Keratinocyte (primary cell): ENCODE measurements around the gene ASIC2. TPM values are rescaled to one million over a fixed set of nuclear protein-coding genes. Genes with fewer than 3 reads are reported as not detected.

Experiments used
- DNase-seq: peaks from one replicate; pipeline ENCODE4 v3.0.0-alpha.2; 2011; ENCODE audit warnings: low read depth, missing footprints, low spot score
- FAIRE-seq: peaks from 2 replicates; lab custom pipeline; 2011; peaks lifted over from hg19 to GRCh38; lab: Jason Lieb, UNC
- H2AFZ ChIP-seq: 2 replicates; pipeline ENCODE4 v1.6.0; 2012; ENCODE audit warnings: low read length, control low read depth, inconsistent platforms; ENCODE audit not compliant: control insufficient read depth
- H3K27ac ChIP-seq: 2 replicates; pipeline ENCODE4 v1.5.1; 2011; ENCODE audit warnings: low read length; ENCODE audit not compliant: control insufficient read depth, insufficient read depth
- H3K27me3 ChIP-seq: 3 replicates; pipeline ENCODE4 v1.6.0; 2011; ENCODE audit warnings: low read length; ENCODE audit not compliant: control insufficient read depth, insufficient read depth; ENCODE audit errors: extremely low read depth
- H3K36me3 ChIP-seq, 2 experiments: 2 replicates in 1 of 2; 3 replicates in 1 of 2; pipeline ENCODE4 v1.5.1; 2011; ENCODE audit warnings: low read length in 2 of 2, mild to moderate bottlenecking in 1 of 2; ENCODE audit not compliant: control insufficient read depth in 2 of 2, insufficient read depth in 2 of 2; ENCODE audit errors: extremely low read depth in 1 of 2
- H3K4me1 ChIP-seq: 3 replicates; pipeline ENCODE4 v1.5.1; 2011; ENCODE audit warnings: low read length; ENCODE audit not compliant: control insufficient read depth, insufficient read depth; ENCODE audit errors: extremely low read depth
- H3K4me2 ChIP-seq: 3 replicates; pipeline ENCODE4 v1.6.0; 2011; ENCODE audit warnings: low read depth, low read length; ENCODE audit not compliant: control insufficient read depth, insufficient read depth; ENCODE audit errors: extremely low read depth
- H3K4me3 ChIP-seq, 3 experiments: fragments of 200-600 bp in 1 of 3; sonication (generic) in 1 of 3; 2 replicates in 2 of 3; 3 replicates in 1 of 3; pipeline ENCODE4 v1.5.1; 2011 to 2016; ENCODE audit warnings: low read length in 3 of 3, mild to moderate bottlenecking in 3 of 3, control low read depth in 2 of 3, inconsistent platforms in 1 of 3, low read depth in 1 of 3, mixed read lengths in 1 of 3, mixed run types in 1 of 3, moderate library complexity in 1 of 3; ENCODE audit not compliant: control insufficient read depth in 2 of 3, insufficient read depth in 2 of 3; ENCODE audit errors: extremely low read depth in 1 of 3
- H3K79me2 ChIP-seq: 2 replicates; pipeline ENCODE4 v1.6.0; 2012; ENCODE audit warnings: low read length; ENCODE audit not compliant: control insufficient read depth, insufficient read depth
- H3K9ac ChIP-seq: 3 replicates; pipeline ENCODE4 v1.6.0; 2011; ENCODE audit warnings: low read length; ENCODE audit not compliant: control insufficient read depth, insufficient read depth; ENCODE audit errors: extremely low read depth
- H3K9me1 ChIP-seq: 3 replicates; pipeline ENCODE4 v1.6.0; 2011; ENCODE audit warnings: low read length; ENCODE audit not compliant: control insufficient read depth, insufficient read depth; ENCODE audit errors: extremely low read depth
- H3K9me3 ChIP-seq: 2 replicates; pipeline ENCODE4 v1.5.1; 2012; ENCODE audit warnings: low read depth, low read length; ENCODE audit not compliant: control insufficient read depth
- H4K20me1 ChIP-seq: 3 replicates; pipeline ENCODE4 v1.6.0; 2011; ENCODE audit warnings: low read length; ENCODE audit not compliant: control insufficient read depth, insufficient read depth; ENCODE audit errors: extremely low read depth
- EZH2 ChIP-seq: IDR thresholded peaks from one replicate; pipeline ENCODE4 v1.6.1; 2012; ENCODE audit warnings: inconsistent platforms, mild to moderate bottlenecking, low read length, moderate library complexity
- dilution Hi-C: fragments of 300-500 bp; cut with MboI; formaldehyde crosslinking; loops from one replicate; pipeline ENCODE4 v1.7.0; 2020; ENCODE audit warnings: low sequenced_read_pairs; ENCODE audit not compliant: extremely low pct_ligation_motif_present
- polyA plus RNA-seq, 5 experiments: library from polyadenylated mRNA; depleted of rRNA in 3 of 5; stranded (reverse) in 3 of 5; stranded (forward) in 1 of 5; unstranded in 1 of 5; fragments of >200 nt; gene quantifications; 1 replicate in 1 of 5; 2 replicates in 3 of 5; 3 replicates in 1 of 5; pipeline versions ENCODE4 v1.2.1 to v1.2.3, GENCODE V29; 2011 to 2012; ENCODE audit warnings: missing spikeins in 2 of 5, low read depth in 1 of 5, low replicate concordance in 1 of 5
- TF ChIP-seq, protein P1 (sequence below), 3 experiments: IDR thresholded peaks in 1 of 3; conservative IDR thresholded peaks in 1 of 3; optimal IDR thresholded peaks in 1 of 3; 2 replicates in 2 of 3; 3 replicates in 1 of 3; pipeline versions ENCODE3 to v1.5.1; 2011; ENCODE audit warnings: low read length in 3 of 3, mild to moderate bottlenecking in 3 of 3, moderate library complexity in 2 of 3, control low read depth in 1 of 3, inconsistent platforms in 1 of 3; ENCODE audit not compliant: insufficient read depth in 2 of 3; ENCODE audit errors: extremely low read depth in 1 of 3

The ASIC2 gene
- polyA plus RNA-seq, 1 donor (not counting 4 experiments of a cell fraction or from before 2014, with no cell fraction given) = not detected

- no peak overlapping the region for H3K27ac ChIP-seq
- H3K27me3 ChIP-seq = no peaks in the 10 kb centered on the region
- no peak overlapping the region for H3K4me2 ChIP-seq
- no peak overlapping the region for H3K4me3 ChIP-seq
- no peaks in the 10 kb centered on the region for H3K4me1 ChIP-seq
- no peaks in the 10 kb centered on the region for H3K9me1 ChIP-seq
- DNase-seq (no peak), FAIRE-seq (no peak)
- no peaks in the 10 kb centered on the region for H4K20me1 ChIP-seq
- no peaks in the 10 kb centered on the region for H3K36me3 ChIP-seq
- H2AFZ ChIP-seq = no peak overlapping the region
- H3K9ac ChIP-seq = no peak overlapping the region
- H3K79me2 ChIP-seq = no peaks in the 10 kb centered on the region
- TF ChIP-seq, protein P1, sequence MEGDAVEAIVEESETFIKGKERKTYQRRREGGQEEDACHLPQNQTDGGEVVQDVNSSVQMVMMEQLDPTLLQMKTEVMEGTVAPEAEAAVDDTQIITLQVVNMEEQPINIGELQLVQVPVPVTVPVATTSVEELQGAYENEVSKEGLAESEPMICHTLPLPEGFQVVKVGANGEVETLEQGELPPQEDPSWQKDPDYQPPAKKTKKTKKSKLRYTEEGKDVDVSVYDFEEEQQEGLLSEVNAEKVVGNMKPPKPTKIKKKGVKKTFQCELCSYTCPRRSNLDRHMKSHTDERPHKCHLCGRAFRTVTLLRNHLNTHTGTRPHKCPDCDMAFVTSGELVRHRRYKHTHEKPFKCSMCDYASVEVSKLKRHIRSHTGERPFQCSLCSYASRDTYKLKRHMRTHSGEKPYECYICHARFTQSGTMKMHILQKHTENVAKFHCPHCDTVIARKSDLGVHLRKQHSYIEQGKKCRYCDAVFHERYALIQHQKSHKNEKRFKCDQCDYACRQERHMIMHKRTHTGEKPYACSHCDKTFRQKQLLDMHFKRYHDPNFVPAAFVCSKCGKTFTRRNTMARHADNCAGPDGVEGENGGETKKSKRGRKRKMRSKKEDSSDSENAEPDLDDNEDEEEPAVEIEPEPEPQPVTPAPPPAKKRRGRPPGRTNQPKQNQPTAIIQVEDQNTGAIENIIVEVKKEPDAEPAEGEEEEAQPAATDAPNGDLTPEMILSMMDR (optimal IDR thresholded peaks at IDR 0.05 in 1 of 3, IDR thresholded peaks at IDR 0.05 in 1 of 3, conservative IDR thresholded peaks at IDR 0.05 in 1 of 3; ENCODE audit: extremely low read depth in 1 of 3, insufficient read depth in 2 of 3, low read length in 3 of 3) = no peak
- TF ChIP-seq EZH2 = no peak
- no peaks in the 10 kb centered on the region for H3K9me3 ChIP-seq
- dilution Hi-C loops = no loop called here
These were observed 32.5 kb downstream of the ASIC2 start for GRCh38 chr17:33260638-33261037.

- H3K4me1 ChIP-seq = no peaks in the 10 kb centered on the region
- H3K9ac ChIP-seq = no peak overlapping the region
- no peak overlapping the region for H3K27ac ChIP-seq
- no peaks in the 10 kb centered on the region for H3K79me2 ChIP-seq
- no peaks in the 10 kb centered on the region for H3K9me1 ChIP-seq
- dilution Hi-C loops = no loop called here
- H4K20me1 ChIP-seq = no peaks in the 10 kb centered on the region
- no peak overlapping the region for H3K4me2 ChIP-seq
- no peak overlapping the region for H2AFZ ChIP-seq
- no peak overlapping the region for H3K4me3 ChIP-seq
- no peaks in the 10 kb centered on the region for H3K9me3 ChIP-seq
- H3K27me3 ChIP-seq = no peaks in the 10 kb centered on the region
- DNase-seq = no peak
- TF ChIP-seq, protein P1 (optimal IDR thresholded peaks at IDR 0.05 in 1 of 3, IDR thresholded peaks at IDR 0.05 in 1 of 3, conservative IDR thresholded peaks at IDR 0.05 in 1 of 3; ENCODE audit: extremely low read depth in 1 of 3, insufficient read depth in 2 of 3, low read length in 3 of 3) = no peak
- TF ChIP-seq EZH2 = no peak
- H3K36me3 ChIP-seq = no peaks in the 10 kb centered on the region
- no peak for FAIRE-seq
These were observed 34.8 kb downstream of the ASIC2 start for GRCh38 chr17:33258296-33258695.
